Spleen (tissue), 11 donors: ENCODE data around the gene WIPF2. TPM values are rescaled to one million over a fixed set of nuclear protein-coding genes. Genes with fewer than 3 reads are reported as not detected.

Source experiments
- DNase-seq: peaks from one replicate; pipeline ENCODE4 v3.0.0-alpha.2; 2020
- H3K27ac ChIP-seq, 8 donors: fragments of 200-600 bp; sonication (generic) in 7 of 8; 1 replicate in 4 of 8; 2 replicates in 4 of 8; pipeline versions ENCODE4 v1.5.0 to v1.8.0; 2016 to 2021; ENCODE audit warnings: inconsistent platforms in 4 of 8, mild to moderate bottlenecking in 4 of 8, moderate library complexity in 1 of 8
- H3K27me3 ChIP-seq, 7 donors: fragments of 200-600 bp; sonication (generic) in 6 of 7; replicated peaks in 1 of 7; 1 replicate in 4 of 7; 2 replicates in 3 of 7; pipeline versions ENCODE4 v1.5.0 to v1.8.0; 2016 to 2021; ENCODE audit warnings: inconsistent platforms in 3 of 7, mild to moderate bottlenecking in 1 of 7
- H3K36me3 ChIP-seq, 6 donors: fragments of 200-600 bp; sonication (generic) in 5 of 6; 1 replicate in 4 of 6; 2 replicates in 2 of 6; pipeline versions ENCODE4 v1.5.0 to v1.8.0; 2016 to 2021; ENCODE audit warnings: inconsistent platforms in 2 of 6
- H3K4me1 ChIP-seq, 6 donors: fragments of 200-600 bp; sonication (generic) in 5 of 6; 1 replicate in 3 of 6; 2 replicates in 3 of 6; pipeline versions ENCODE4 v1.5.0 to v1.8.0; 2016 to 2021; ENCODE audit warnings: inconsistent platforms in 3 of 6
- H3K4me3 ChIP-seq, 8 donors: fragments of 200-600 bp; sonication (generic) in 7 of 8; 1 replicate in 4 of 8; 2 replicates in 4 of 8; pipeline versions ENCODE4 v1.5.0 to v1.8.0; 2016 to 2021; ENCODE audit warnings: inconsistent platforms in 4 of 8, mild to moderate bottlenecking in 4 of 8, moderate library complexity in 2 of 8
- H3K9me3 ChIP-seq, 8 donors: fragments of 200-600 bp; sonication (generic) in 7 of 8; 1 replicate in 4 of 8; 2 replicates in 4 of 8; pipeline versions ENCODE4 v1.5.0 to v1.8.0; 2016 to 2021; ENCODE audit warnings: inconsistent platforms in 4 of 8
- POLR2A ChIP-seq, 3 donors: fragments of 450-650 bp; IDR thresholded peaks; one replicate each; pipeline ENCODE4 v1.5.1; 2017; ENCODE audit warnings: antibody characterized with exemption in 3 of 3, mild to moderate bottlenecking in 1 of 3
- POLR2AphosphoS5 ChIP-seq, 3 donors: sonication (generic); formaldehyde crosslinking; IDR thresholded peaks; one replicate each; pipeline ENCODE4 v1.5.1; 2017; ENCODE audit warnings: antibody characterized with exemption in 3 of 3
- WGBS, 5 donors: extraction: QIAGEN DNeasy Blood & Tissue Kit in 3 of 5; methylation state at CpG; one replicate each; pipeline versions ENCODE4 v1.1.5 to v1.1.7; 2013 to 2018; 5-methylcytosine and 5-hydroxymethylcytosine counted together
- intact Hi-C: fragments of 100-400 bp; cut with DNase I; formaldehyde crosslinking; loops from one replicate; pipeline ENCODE4 v1.15.0; 2023; ENCODE audit warnings: low total_unique reads
- polyA plus RNA-seq, 3 donors: library from polyadenylated mRNA; stranded (reverse); fragments of 200-250 nt; gene quantifications; one replicate each; pipeline ENCODE4 v1.2.1, GENCODE V29; 2013
- total RNA-seq, 7 donors: library from RNA; depleted of rRNA in 3 of 7; stranded (reverse); fragments of >200 nt in 3 of 7; fragmentation: NEBNext Ultra II Directional in 4 of 7; extraction: Animal tissue kit (Norgen Biotek cat#: 25700) in 4 of 7; gene quantifications; one replicate each; pipeline versions ENCODE4 v1.1.0 to v1.2.1, GENCODE V29; 2016 to 2021
- TF ChIP-seq, protein P1 (sequence below), 11 experiments: fragments of 200-600 bp in 7 of 11; fragments of 450-650 bp in 4 of 11; sonication (generic) in 4 of 11; IDR thresholded peaks in 8 of 11; conservative IDR thresholded peaks in 3 of 11; 1 replicate in 7 of 11; 2 replicates in 4 of 11; pipeline versions ENCODE4 v1.4.0 to v1.8.0; 2016 to 2021; ENCODE audit warnings: antibody characterized with exemption in 11 of 11, inconsistent platforms in 4 of 11, mild to moderate bottlenecking in 1 of 11
- donor health status: healthy with polysubstance abuse.
- donor health status: DM: no; HTN: no; CAD: no; lungs with moderate emphysema.
- donor health status: DM: no; HTN: no; CAD: no.
- donor health status: Bipolar disorder and iron deficiency.
- donor health status: healthy.
- donor health status: DM: no; HTN: no; CAD: no.
- donor health status: DM: yes; HTN: yes; CAD: no.

Gene WIPF2
- total and polyA plus RNA-seq, 10 donors, result 3.7 to 43.2 (median 20.1) TPM

DNA sequence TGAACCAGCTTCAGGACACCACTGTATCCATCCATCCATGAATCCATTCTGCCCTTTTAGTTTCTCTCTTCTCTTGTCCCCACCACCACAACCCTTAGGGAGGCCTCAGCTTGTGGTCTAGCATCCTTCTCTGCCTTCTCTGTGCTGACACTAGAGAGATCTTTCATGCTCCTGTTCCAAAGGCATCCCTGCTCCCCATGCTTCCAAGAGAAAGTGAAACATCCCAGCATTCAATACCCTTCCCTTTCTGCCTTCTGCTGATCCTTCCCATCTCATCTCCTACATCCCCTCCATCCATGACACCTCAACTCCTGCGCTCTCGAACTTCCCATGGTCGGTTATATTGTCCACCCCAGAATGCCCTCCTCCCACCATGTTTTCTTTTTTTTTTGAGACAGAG is 31.9 kb upstream of the WIPF2 start:
- 87 to 92% (median 92%) methylated on average over 3 of the region's 3 CpGs for WGBS, 5 donors
- H3K27ac ChIP-seq, result no peak overlapping the region
- intact Hi-C loops, result no loop called here

DNA sequence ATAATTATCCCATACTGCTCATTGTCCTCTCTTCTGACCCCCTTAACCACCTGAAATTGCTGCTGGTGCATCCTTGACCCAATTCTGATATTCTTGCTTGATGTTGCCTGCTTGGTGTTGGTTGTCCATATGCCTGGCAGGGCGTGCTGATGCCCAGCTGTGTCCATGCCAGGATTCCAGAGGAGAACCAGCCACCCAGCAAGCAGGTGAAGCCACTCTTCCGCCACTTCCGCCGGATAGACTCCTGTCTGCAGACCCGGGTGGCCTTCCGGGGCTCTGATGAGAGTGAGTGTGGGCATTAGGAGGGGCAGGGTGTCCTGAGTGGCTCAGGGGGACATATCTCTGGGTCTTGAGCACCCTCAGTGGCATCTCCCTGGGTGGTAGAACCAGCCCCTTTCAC is 30.4 kb upstream of the WIPF2 start:
- Histone ChIP-seq H3K27ac (no peak overlapping the region), H3K27me3 (peaks cover 0 to 5% (median 0%) of the 10 kb centered on the region in 7 donors), H3K4me3 (no peak overlapping the region), H3K9me3 (no peaks in the 10 kb centered on the region), H3K4me1 (peaks cover 5 to 30% (median 17%) of the 10 kb centered on the region in 6 donors), H3K36me3 (peaks cover 0 to 17% (median 0%) of the 10 kb centered on the region in 6 donors)
- TF ChIP-seq, protein P1, sequence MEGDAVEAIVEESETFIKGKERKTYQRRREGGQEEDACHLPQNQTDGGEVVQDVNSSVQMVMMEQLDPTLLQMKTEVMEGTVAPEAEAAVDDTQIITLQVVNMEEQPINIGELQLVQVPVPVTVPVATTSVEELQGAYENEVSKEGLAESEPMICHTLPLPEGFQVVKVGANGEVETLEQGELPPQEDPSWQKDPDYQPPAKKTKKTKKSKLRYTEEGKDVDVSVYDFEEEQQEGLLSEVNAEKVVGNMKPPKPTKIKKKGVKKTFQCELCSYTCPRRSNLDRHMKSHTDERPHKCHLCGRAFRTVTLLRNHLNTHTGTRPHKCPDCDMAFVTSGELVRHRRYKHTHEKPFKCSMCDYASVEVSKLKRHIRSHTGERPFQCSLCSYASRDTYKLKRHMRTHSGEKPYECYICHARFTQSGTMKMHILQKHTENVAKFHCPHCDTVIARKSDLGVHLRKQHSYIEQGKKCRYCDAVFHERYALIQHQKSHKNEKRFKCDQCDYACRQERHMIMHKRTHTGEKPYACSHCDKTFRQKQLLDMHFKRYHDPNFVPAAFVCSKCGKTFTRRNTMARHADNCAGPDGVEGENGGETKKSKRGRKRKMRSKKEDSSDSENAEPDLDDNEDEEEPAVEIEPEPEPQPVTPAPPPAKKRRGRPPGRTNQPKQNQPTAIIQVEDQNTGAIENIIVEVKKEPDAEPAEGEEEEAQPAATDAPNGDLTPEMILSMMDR (IDR thresholded peaks at IDR 0.05 in 8 of 11, conservative IDR thresholded peaks at IDR 0.05 in 3 of 11), result no peak
- TF ChIP-seq POLR2AphosphoS5 (IDR thresholded peaks at IDR 0.05), result no peak
- TF ChIP-seq POLR2A (IDR thresholded peaks at IDR 0.05), result no peak
- 83 to 96% (median 93%) methylated on average over 3 to 6 of the region's 6 CpGs for WGBS, 5 donors
- DNase-seq, result no peak
- intact Hi-C loops, result no loop called here

More for the DNA sequence above, 31.9 kb upstream of the WIPF2 start:
- DNase-seq, result no peak
- no peak overlapping the region for H3K4me3 ChIP-seq
- peaks cover 0 to 9% (median 0%) of the 10 kb centered on the region in 6 donors for H3K36me3 ChIP-seq
- peaks cover 0 to 5% (median 0%) of the 10 kb centered on the region in 7 donors for H3K27me3 ChIP-seq
- TF ChIP-seq, protein P1 (IDR thresholded peaks at IDR 0.05 in 8 of 11, conservative IDR thresholded peaks at IDR 0.05 in 3 of 11), result no peak
- TF ChIP-seq POLR2A (IDR thresholded peaks at IDR 0.05) (no peak), POLR2AphosphoS5 (IDR thresholded peaks at IDR 0.05) (no peak)
- no peaks in the 10 kb centered on the region for H3K9me3 ChIP-seq
- peaks cover 5 to 22% (median 16%) of the 10 kb centered on the region in 6 donors for H3K4me1 ChIP-seq

DNA sequence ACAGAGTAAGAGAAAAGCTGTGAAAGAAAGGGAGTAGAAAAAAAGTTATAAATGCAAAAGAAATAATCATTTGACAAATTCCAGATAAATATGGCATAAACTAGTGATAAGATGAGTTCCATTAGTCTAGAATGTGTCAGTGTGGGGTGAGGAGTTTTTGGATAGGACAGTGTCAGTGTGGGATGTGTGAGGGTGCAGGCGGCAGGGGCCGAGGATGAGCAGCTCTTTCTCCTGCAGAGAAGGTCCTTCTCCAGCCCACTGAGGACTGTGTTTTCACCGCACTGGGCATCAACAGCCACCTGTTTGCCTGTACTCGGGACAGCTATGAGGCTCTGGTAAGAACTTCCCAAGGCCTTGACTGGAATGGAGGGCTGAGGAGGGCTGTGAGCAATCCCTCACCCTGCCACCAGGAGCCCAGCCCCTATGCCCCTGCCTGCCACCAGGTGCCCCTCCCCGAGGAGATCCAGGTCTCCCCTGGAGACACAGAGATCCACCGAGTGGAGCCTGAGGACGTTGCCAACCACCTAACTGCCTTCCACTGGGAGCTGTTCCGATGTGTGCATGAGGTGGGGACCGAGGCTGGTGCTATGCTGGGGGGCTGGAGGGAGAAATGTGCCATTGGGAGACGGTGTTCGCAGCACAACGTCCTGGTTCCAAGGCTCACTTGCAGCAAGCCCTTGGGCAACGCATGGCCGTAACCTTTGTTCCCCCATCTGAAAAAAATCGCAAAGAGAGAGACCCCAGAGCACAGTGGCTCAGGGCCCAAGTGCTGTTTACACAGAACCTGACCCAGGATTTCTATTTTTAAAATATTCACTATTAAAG is 28.7 kb upstream of the WIPF2 start:
- Histone ChIP-seq H3K4me3 (peak overlapping the region in 6 of 8 donors; percentile 56 to 91 (median 66)), H3K36me3 (peaks cover 0 to 19% (median 0%) of the 10 kb centered on the region in 6 donors), H3K27ac (no peak overlapping the region), H3K9me3 (no peaks in the 10 kb centered on the region), H3K4me1 (peaks cover 5 to 36% (median 17%) of the 10 kb centered on the region in 6 donors), H3K27me3 (peaks cover 0 to 5% (median 0%) of the 10 kb centered on the region in 7 donors)
- intact Hi-C loops, result no loop called here
- DNase-seq, result no peak
- no peak for TF ChIP-seq POLR2AphosphoS5 (IDR thresholded peaks at IDR 0.05)
- TF ChIP-seq, protein P1 (IDR thresholded peaks at IDR 0.05 in 8 of 11, conservative IDR thresholded peaks at IDR 0.05 in 3 of 11), result peak in 7 of 11 experiments; percentile 21 to 49 (median 31)
- no peak for TF ChIP-seq POLR2A (IDR thresholded peaks at IDR 0.05)
- WGBS, 5 donors, result 61 to 67% (median 65%) methylated on average over 13 to 15 of the region's 15 CpGs
